NCI-H1105 (cell line): ENCODE measurements around the gene SUPT20HL1.
"Not testable (repeated sequence)": the region's sequence is repeated elsewhere in the genome, so short reads cannot be mapped to it uniquely, and the experiment has no call there.

Experiments used
- DNase-seq: peaks from one replicate; lab custom pipeline; 2025; lab: John Stamatoyannopoulos, UW

The SUPT20HL1 gene

DNA sequence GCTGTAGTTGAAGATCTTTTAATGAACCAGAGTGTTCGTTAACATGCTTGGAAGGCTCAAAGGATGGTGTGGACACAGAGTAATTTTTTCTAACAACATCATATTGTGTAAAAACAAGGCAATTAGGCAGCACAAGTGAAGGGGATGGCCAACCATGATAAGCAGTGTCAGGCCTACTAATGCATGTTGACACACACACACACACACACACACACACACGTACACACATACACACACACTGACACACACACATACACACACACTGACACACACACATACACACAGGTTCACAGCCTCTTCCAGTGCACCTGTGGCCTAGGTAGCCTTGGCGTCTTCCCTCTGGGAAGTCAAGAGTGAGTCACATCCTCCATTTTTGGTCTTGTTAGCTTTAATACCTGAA lies at the start of gene SUPT20HL1:
Gene SUPT20HL1 (plus strand): TSS at position 368 of the 400 bp plus-strand sequence. CDS start 2,122 bp downstream, outside the sequence.
- DNase-seq, result no peak

DNA sequence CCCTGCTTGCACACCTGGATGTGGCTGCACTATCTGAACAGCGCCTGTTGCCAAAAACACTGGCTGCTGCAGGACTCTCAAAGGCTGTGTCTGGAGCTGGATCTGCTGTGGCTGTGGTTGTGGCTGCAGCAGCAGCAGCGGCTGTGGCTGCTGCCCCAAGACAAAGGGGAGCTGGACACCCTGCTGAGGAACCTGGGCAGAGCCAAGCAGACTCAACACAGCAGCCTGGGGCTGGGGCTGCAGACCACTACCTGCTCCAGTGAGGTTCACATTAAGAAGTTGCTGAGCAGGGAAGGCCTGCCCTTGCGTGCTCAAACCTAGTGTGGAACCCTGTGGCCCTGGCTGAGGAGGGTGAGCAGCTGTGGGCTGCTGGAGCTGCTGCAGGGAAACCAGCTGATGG lies 49.5 kb upstream of the SUPT20HL1 start:
- not testable (repeated sequence) for DNase-seq

DNA sequence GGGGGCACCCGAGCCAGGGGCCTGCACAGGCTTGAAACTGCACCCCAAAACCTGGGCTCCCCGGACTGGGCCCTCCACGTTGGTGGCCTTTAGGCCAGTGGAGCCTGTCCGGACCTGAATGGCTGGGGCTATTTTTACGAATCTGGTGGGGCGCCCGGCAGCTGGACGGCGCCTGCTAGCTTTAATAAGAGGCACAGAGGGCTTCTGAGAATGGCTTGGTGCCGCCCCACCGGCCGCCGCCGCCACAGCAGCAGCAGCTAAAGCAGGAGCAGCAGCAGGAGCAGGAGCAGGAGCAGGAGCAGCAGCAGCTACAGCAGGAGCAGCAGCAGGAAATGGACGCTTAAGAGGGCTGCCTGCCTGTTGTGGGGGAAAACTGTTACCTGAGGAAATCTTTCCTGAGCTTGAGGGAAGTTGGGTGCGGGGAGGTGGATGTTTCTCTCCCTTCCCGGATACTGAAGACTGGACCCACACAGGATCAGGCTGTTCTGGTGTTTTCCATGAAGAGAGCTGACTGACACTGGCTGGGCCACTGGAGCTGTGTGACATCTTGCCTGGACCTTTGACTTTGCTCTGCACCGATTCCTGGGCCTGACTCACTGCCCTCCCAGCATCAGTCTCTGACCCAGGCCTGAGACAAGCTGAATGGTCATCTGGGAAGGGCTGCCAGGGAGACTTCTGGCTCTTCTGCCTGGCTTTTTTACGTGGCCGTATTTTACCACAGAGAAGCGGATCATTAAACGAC lies 48.8 kb upstream of the SUPT20HL1 start:
- not testable (repeated sequence) for DNase-seq

DNA sequence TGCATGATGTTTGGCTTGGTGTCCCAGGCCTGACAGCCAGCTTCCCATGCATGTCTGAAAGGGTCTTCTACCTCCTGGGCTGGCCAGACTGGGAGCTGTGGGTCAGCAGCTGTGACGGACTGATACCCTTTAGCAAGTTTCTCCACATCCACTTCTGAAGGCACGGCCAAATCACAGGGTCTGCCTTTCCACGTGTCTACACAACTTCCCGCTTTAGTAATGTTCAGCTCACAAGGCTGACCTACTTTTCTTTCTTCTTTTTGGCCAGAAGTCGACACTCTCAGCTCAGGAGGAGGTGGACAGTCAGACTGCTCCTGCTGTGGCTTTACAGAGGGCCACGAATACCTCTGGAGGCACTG lies 48.2 kb upstream of the SUPT20HL1 start:
- not testable (repeated sequence) for DNase-seq

DNA sequence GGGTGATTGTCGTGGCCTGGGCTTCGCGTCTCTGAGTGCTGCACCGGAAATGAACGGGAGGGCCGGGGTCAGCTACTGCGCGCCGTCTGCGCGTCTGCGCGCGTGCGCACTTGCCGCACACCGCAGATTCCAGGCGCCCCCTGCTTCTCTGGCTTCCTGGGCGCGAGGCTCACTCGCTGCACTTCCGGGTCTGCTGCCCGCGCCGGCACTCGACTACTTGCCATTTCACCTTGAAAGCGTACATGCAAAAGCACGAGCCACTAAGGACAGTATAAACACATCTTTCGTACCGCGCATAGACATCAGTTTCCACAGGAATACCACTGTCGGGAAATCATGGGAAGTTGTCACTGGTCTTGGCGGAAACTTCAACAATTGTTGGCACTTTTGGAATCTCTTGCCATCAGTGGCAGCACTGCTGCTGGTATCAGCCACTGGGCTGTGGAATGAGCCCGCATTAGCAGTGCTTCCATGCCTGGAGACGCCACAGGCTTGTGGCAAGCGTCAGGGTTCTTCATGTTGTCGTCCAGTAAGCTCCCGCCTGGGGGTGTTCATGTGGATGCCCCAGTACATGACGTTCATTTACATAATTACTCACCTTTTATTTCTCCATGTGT lies 46.3 kb upstream of the SUPT20HL1 start, which contains the start of gene SUPT20HL2:
Gene SUPT20HL2 (minus strand): TSS at position 51 of the 617 bp plus-strand sequence. CDS start 754 bp downstream, outside the sequence.
- no peak for DNase-seq

DNA sequence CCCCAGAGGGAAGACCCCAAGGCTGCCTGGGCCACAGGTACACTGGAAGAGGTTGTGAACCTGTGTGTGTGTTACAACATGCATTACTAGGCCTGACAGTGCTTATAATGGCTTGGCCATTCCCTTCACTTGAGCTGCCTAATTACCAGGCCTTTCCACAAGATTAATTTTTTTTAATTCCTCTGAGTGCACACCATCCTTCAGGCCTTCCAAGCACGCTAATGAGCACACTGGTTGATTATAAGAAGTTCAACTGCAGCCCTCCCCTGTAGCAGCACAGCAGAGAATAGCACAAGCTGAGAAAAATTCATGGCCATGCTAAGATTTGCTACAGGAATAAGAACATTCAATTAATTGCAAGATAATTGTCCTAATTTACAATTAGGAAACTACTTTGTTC lies 44.3 kb upstream of the SUPT20HL1 start:
- no peak for DNase-seq

DNA sequence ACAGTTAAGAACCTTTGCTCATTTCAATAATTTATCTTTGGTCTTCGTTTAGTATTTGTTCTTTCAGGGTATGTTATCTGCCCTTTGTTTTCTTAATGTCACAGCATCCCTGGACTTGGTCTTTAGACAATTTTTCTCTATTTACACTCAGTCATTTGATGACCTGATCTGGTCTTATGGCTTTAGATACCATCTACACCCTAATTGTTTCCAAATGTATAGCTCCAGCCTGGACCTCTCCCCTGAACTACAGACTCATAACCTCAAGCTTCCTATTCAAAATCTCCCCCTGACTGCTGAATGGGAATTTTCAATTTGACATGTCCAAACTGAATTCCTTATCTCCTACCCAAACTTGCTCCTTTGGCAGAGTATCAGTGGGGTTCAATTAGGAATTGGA lies 42.9 kb upstream of the SUPT20HL1 start:
- no peak for DNase-seq

DNA sequence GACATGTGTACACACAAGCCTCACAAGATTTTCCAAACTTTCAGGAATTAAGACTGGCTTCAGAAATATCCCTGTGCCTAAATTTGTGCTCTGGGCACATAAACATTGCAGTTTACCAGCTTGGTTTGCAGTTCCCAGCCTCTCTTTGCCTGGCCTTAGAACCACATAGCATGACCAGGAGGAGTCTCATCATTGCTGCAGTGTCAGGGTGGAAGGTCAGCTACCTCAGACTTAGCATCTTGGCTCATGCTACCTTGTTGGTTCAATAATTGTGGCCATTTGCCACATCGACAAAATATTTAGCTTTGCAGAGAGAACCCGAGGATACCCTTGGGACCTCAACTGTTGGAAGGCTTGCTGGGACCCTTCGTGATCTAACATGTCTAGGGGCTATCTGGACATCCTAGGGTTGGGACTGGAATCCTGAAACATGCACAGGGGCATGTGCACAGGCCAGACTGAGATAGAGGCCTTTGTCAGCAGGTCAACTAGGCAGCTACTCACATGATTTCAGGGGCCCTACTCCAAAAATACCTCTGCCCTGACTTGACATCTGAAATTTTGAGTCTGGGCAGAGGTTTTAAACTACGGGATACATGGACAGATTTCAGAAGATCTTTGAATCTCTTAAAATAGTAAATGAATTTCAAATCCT lies 38.6 kb upstream of the SUPT20HL1 start:
- DNase-seq, result no peak

DNA sequence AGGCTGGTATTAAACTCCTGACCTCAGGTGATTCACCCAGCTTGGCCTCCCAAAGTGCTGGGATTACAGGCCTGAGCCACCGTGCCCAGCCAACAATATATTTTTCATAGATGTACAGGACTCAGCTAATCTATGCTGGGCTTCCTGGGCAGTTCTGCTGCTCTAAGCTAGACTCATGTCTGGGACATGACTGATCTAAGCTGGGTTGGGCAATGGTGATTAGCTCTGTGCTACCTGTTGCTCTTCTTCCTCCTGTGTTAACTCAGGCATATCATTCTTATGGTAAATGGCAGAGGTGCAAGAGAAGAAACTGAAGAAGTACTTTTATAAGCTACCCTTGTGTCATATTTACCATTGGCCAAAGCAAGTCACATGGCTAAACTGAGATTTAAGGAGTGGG lies 35.2 kb upstream of the SUPT20HL1 start:
- DNase-seq, result no peak

DNA sequence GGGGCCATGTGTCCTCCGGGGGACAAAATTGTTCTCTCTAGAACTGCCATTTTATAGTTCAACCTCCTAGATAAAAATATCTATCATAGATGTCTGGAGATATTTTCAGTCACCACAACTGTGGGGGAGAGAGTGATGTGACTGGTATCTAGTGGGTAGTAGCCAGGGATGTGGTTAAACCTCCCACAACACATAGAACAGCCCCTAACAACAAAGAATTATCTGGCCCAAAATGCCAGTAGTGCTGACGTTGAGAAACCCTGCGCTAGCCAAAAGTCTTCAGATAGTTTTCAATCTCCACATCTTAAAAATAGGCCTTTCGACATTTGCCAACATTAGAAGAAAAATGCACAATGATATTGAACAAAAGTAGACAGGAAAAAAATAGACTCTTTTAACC lies 27.6 kb upstream of the SUPT20HL1 start:
- DNase-seq, result no peak

DNA sequence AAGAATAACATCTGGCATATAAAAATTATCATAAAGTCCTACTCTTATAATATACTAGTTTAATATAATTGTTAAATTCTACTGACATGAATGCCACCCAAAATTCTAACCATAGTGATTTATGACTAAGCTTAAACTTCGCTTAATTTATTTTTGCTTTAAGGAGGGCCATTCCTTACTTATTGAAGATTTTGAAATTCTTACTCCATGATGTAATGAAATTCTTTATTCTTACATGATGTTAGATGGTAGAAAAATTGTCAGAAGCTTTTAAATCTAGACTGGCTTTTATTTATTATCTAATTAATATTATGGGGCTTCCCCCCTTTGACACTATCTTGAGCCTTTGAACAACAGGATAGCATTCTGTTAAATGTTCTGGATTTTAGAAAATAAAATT lies 27.1 kb upstream of the SUPT20HL1 start:
- DNase-seq, result no peak

DNA sequence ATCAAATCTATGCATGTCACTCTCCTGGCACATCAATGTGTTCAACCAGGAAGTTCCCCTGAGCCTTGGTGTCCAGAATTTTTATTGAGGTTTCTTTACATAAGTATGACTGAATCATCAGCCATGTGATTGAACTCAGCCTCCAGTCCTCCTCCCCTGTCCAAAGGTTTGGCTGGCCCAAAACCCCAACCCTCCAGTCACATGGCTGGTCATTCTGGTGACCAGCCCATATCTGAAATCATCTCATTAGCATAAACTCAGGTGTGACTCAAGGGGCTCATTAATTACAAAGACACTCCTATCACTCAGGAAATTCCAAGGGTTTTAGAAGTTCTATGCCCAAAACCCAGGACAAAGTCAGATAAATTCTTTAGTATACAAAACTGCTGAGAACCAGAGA lies 26.0 kb upstream of the SUPT20HL1 start:
- DNase-seq, result no peak

DNA sequence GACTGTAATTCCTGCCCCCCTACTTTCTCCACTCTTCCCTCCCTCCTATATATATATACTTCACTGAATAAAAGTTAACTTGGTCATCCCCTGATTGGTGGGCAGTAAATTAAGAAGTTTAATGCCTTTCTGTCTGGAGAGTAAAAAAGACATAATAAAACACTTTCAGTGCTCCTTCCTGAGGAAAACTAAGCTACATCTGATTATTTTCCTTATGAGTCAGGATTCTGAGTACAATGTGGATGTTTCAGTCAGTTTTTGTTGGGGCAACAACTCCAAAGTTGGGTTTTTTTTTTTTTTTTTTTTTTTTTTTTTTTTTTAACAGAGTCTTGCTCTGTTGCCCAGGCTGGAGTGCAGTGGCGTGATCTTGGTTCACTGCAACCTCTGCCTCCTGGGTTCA lies 24.6 kb upstream of the SUPT20HL1 start:
- DNase-seq, result no peak

DNA sequence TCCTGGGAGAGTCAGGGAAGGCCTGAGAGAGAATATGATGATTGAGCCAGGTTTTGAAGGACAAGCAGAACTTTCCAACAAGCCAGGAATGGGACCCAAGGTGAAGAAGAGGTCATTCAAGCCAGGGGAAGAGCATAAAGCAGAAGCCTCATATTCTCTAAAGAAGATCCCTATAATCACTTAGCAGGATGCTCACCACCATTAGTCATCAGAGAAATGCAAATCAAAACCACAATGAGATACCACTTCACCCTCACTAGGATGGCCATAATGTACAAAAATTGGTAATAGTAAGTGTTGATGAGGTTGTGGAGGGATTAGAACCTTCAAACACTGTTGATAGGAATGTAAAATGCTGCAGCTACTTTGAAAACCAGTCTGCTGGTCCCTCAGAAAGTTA lies 20.5 kb upstream of the SUPT20HL1 start:
- DNase-seq, result no peak

DNA sequence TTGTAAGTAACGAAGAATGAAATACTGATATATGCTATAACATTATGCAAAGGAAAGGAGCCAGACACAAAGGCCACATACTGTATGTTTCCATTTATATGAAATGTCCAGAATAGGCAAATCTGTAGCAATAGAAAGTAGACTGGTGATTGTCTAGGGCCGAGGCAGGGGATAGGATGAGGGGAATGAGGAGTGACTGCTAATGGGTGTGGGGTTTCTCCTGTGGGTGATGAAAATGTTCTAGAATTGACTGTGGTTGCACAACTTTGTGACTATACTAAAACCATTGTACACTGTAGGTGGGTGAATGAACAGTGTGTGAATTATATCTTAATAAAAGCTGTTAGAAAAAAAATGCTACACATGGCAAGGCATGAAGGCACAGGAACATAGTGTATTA lies 19.9 kb upstream of the SUPT20HL1 start:
- no peak for DNase-seq

DNA sequence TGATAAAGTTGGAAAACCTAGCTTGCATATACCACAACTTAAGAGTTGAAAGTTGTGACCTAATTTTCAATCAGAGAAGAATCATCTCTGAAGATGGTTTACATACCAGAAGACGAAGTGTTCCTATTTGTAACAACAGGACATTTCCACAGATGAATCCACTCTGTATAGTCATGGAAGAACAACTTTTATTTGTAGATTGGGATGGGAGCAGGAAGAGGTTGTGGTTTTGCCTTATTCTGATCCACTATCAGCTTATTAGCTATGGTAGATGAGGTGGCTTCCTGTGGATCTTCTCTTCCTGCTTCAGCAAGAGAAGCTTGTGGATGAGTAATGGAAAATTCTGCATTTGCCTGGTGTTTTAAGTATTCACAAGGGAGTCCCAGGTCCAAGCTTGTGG lies 18.6 kb upstream of the SUPT20HL1 start:
- no peak for DNase-seq

DNA sequence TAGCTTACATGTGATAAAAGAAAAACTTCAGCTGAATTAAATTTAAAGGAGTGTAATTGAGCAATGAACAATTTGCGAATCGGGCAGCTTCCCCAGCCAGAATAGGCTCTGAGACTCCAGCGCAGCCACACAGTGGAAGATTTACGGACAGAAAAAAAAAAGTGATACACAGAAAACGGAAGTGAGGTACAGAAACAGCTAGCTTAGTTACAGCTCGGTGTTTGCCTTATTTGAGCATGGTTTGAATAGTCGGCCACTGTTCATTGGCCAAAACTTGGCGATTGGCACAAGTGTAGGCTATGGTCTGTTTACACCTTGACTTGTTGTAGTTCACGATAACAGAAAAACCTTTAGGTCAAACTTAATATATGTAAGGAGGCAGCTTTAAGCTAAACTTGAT lies 16.7 kb upstream of the SUPT20HL1 start:
- no peak for DNase-seq

DNA sequence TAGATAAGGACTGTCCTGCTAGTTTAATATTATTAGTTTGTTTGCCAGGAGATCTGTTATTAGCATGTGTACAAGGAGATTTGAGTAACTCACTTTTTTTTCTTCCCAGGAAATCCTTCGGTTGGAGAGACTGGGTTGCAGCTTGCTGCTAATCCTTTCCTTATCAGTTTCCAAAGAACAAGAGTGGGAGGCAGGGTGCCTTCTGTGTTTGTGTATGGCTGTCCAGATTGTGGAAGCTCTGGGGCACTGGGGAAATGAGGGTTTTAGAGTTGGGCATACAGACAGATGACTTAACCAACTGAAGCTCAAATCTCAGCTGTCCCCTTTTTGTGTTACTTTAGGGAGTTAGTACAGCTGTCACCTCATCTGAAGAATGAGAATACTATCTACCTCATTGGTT lies 12.6 kb upstream of the SUPT20HL1 start:
- DNase-seq, result no peak

DNA sequence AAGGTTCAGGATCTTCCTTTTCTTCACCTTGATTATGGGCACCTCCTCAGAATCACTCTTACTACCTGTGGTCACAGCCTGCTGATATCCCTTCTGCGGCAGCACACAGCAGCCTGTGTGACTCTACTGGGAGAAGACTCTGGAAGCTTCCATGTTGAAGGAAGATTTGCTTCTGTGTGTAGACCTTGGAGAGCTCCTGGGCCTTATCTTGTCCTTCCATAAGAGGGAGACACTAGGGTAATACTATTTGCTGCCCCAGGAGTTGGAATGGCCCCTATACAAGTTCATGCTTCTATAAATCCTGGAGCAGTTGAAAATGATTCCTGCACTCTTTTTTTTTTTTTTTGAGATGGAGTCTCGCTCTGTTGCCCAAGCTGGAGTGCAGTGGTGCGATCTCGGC lies 10.2 kb upstream of the SUPT20HL1 start:
- DNase-seq, result no peak

DNA sequence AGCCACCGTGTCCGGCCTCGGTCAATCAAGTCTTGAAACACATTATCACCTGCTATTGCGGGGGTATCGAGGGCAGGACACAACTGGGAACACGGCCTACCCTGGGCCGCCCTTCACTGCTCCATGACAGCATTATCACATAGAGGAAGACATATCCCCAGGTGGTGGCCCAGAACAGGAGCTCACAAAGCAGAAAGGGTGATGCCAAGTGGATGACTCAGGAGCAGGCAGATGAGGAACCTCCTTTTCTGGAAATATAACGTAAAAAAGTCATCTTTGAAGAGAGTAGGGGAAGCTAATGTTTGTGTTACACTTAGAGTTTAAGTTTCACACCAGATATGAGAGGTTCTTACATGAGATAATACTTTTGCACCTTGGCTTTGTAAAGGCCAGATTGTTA lies 5.3 kb upstream of the SUPT20HL1 start:
- DNase-seq, result no peak

DNA sequence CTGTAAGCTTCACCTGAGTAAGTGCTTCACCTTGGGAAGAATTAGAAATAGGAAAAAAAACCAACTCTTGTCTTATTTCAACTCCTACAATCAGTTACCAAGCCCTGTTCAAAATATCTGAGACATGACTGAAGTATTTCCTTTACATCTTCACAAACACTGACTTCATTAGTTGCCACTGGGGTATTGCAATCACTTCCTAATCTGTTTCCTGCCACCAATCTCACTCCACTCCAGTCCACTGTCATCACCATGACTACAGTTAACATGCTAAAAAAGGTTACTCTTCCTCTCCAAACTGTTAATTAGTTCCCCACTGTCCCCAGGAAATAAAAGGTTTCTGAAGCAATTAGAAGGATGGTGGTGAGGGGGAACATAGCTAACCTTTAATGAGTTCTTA lies 3.3 kb upstream of the SUPT20HL1 start:
- no peak for DNase-seq

DNA sequence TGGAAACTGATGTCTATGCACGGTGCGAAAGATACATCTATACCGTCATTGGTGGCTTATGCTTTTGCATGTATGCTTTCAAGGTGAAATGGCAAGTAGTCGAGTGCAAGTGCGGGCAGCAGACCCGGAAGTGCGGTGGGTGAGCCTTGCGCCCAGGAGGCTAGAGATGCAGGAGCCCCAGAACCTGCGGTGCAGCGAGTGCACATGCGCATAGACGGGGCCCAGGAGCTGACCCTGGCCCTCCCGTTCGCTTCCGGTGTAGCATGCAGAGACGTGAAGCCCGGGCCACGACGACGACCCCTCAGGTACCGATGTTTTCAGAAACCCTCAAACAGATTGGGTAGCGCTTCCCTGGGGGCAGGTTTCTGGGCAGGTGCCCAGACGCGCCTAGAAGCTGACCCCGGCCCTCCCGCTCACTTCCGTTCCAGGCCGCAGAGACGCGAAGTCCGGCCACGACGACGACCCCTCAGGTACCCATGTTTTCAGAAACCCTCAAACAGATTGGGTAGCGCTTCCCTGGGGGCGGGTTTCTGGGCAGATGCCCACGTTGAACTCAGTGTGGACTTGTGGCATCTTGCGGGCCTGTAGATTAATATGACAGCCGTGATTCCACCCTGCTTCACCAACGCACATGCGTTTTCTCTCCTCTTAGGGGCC lies 1.8 kb downstream of the SUPT20HL1 start:
- DNase-seq, result not testable (repeated sequence)
